HG03378 (cell line): ENCODE data around the gene BICD1.
A peak's percentile ranks its signal among the peaks of the same experiment; 100 is the strongest.

Experiments used
- ATAC-seq: cut with Tn5 transposase; IDR thresholded peaks from one replicate; pipeline ENCODE4 v1.9.1; 2021; ENCODE audit warnings: mild to moderate bottlenecking, moderate library complexity; ENCODE audit not compliant: unreplicated experiment

The BICD1 gene

GRCh38 chr12:32395026-32395425, 288.4 kb downstream of the BICD1 start:
- no peak for ATAC-seq

- no peak for ATAC-seq
These were observed 291.0 kb downstream of the BICD1 start for GRCh38 chr12:32397696-32398095.

GRCh38 chr12:32398181-32398580, 291.5 kb downstream of the BICD1 start:
- ATAC-seq = no peak

GRCh38 chr12:32398816-32399369, 292.2 kb downstream of the BICD1 start:
- peak; percentile 4 for ATAC-seq

- peak; percentile 79 for ATAC-seq
These were observed 292.9 kb downstream of the BICD1 start, which contains the start of gene FGD4 for GRCh38 chr12:32399370-32400113. Gene FGD4, plus strand, starts transcription at chr12:32399558.

- no peak for ATAC-seq
These were observed 293.5 kb downstream of the BICD1 start for GRCh38 chr12:32400114-32400672.

- ATAC-seq = no peak
These were observed 294.2 kb downstream of the BICD1 start for GRCh38 chr12:32400866-32401265.

- no peak for ATAC-seq
These were observed 295.5 kb downstream of the BICD1 start for GRCh38 chr12:32402170-32402569.

GRCh38 chr12:32402946-32403345, 296.3 kb downstream of the BICD1 start:
- ATAC-seq = no peak

GRCh38 chr12:32407795-32408194, 301.1 kb downstream of the BICD1 start:
- ATAC-seq = no peak

GRCh38 chr12:32413412-32413811, 306.8 kb downstream of the BICD1 start:
- no peak for ATAC-seq

- ATAC-seq = no peak
These were observed 311.6 kb downstream of the BICD1 start for GRCh38 chr12:32418221-32418620.

- no peak for ATAC-seq
These were observed 312.4 kb downstream of the BICD1 start for GRCh38 chr12:32418903-32419519.

- peak; percentile 65 for ATAC-seq
These were observed 312.9 kb downstream of the BICD1 start for GRCh38 chr12:32419520-32419960.

GRCh38 chr12:32420356-32420755, 313.7 kb downstream of the BICD1 start:
- ATAC-seq = no peak

- no peak for ATAC-seq
These were observed 316.9 kb downstream of the BICD1 start for GRCh38 chr12:32423559-32423958.

GRCh38 chr12:32431025-32431424, 324.4 kb downstream of the BICD1 start:
- ATAC-seq = no peak
